SK-N-SH treated with all-trans-retinoic acid at 6 μM for 48 hours (cell line): ENCODE data around the gene SCP2D1.

Experiments
- ATAC-seq: fragments of 200-7000 bp; cut with Tn5 transposase; 3 replicates; pipeline ENCODE4 v1.9.1; 2020; ENCODE audit warnings: mild to moderate bottlenecking, moderate library complexity
- ARNTL ChIP-seq: fragments of 450-650 bp; formaldehyde crosslinking; IDR thresholded peaks from 2 replicates; pipeline ENCODE4 v1.5.0; 2020; ENCODE audit warnings: low read depth, mild to moderate bottlenecking, moderate library complexity, borderline replicate concordance
- BACH2 ChIP-seq: fragments of 250-450 bp; sonication (Bioruptor Pico); IDR thresholded peaks from 2 replicates; pipeline ENCODE4 v1.9.0; 2021; ENCODE audit warnings: mild to moderate bottlenecking, borderline replicate concordance
- ESRRG ChIP-seq: fragments of 250-450 bp; sonication (Bioruptor Pico); IDR thresholded peaks from 2 replicates; pipeline ENCODE4 v1.6.1; 2021; ENCODE audit warnings: mild to moderate bottlenecking
- GLIS3 ChIP-seq: fragments of 250-450 bp; sonication (Bioruptor Pico); IDR thresholded peaks from 2 replicates; pipeline ENCODE4 v1.5.0; 2020; ENCODE audit warnings: mild to moderate bottlenecking, moderate library complexity
- ISL1 ChIP-seq: fragments of 250-450 bp; sonication (Bioruptor Pico); IDR thresholded peaks from 2 replicates; pipeline ENCODE4 v2.1.2; 2022; ENCODE audit warnings: mild to moderate bottlenecking, moderate library complexity
- OSR1 ChIP-seq: fragments of 250-450 bp; sonication (Bioruptor Pico); IDR thresholded peaks from 2 replicates; pipeline ENCODE4 v1.8.0; 2022; ENCODE audit warnings: moderate library complexity, mild to moderate bottlenecking, inconsistent platforms
- RARB ChIP-seq: fragments of 250-450 bp; sonication (Bioruptor Pico); IDR thresholded peaks from 2 replicates; pipeline ENCODE4 v1.8.0; 2021; ENCODE audit warnings: mild to moderate bottlenecking, moderate library complexity
- TCF4 ChIP-seq: fragments of 250-450 bp; sonication (Bioruptor Pico); IDR thresholded peaks from 2 replicates; pipeline ENCODE4 v1.8.0; 2021; ENCODE audit warnings: mild to moderate bottlenecking, moderate library complexity, borderline replicate concordance
- TOX ChIP-seq: fragments of 250-450 bp; sonication (Bioruptor Pico); IDR thresholded peaks from 2 replicates; pipeline ENCODE4 v1.8.0; 2021; ENCODE audit warnings: mild to moderate bottlenecking, moderate library complexity, borderline replicate concordance
- ZC3H10 ChIP-seq: fragments of 250-450 bp; sonication (Bioruptor Pico); IDR thresholded peaks from 2 replicates; pipeline ENCODE4 v1.5.1; 2021; ENCODE audit warnings: mild to moderate bottlenecking, moderate library complexity
- ZFP3 ChIP-seq: fragments of 250-450 bp; sonication (Bioruptor Pico); IDR thresholded peaks from 2 replicates; pipeline ENCODE4 v1.5.0; 2020; ENCODE audit warnings: mild to moderate bottlenecking, moderate library complexity
- ZFP30 ChIP-seq: fragments of 450-650 bp; formaldehyde crosslinking; IDR thresholded peaks from 2 replicates; pipeline ENCODE4 v1.5.0; 2022; ENCODE audit warnings: mild to moderate bottlenecking, moderate library complexity
- ZNF565 ChIP-seq: fragments of 450-650 bp; formaldehyde crosslinking; conservative IDR thresholded peaks from 2 replicates; pipeline ENCODE4 v1.5.0; 2020; ENCODE audit warnings: low read depth, mild to moderate bottlenecking, moderate library complexity
- ZNF70 ChIP-seq: fragments of 450-650 bp; formaldehyde crosslinking; IDR thresholded peaks from 2 replicates; pipeline ENCODE4 v1.5.0; 2020; ENCODE audit warnings: mild to moderate bottlenecking, moderate library complexity
- ZNF8 ChIP-seq: fragments of 450-650 bp; formaldehyde crosslinking; IDR thresholded peaks from 2 replicates; pipeline ENCODE4 v1.5.0; 2020; ENCODE audit warnings: mild to moderate bottlenecking, moderate library complexity
- TF ChIP-seq, protein P1 (sequence below): fragments of 250-450 bp; sonication (Bioruptor Pico); IDR thresholded peaks from 2 replicates; pipeline ENCODE4 v1.5.0; 2020; ENCODE audit warnings: mild to moderate bottlenecking, moderate library complexity
- TF ChIP-seq, protein P2 (sequence below): fragments of 250-450 bp; sonication (Bioruptor Pico); IDR thresholded peaks from 2 replicates; pipeline ENCODE4 v1.8.0; 2021; ENCODE audit warnings: low read depth, mild to moderate bottlenecking, moderate library complexity, borderline replicate concordance
- TF ChIP-seq, protein P3 (sequence below): fragments of 250-450 bp; sonication (Bioruptor Pico); IDR thresholded peaks from 2 replicates; pipeline ENCODE4 v1.5.1; 2021; ENCODE audit warnings: mild to moderate bottlenecking, moderate library complexity
- TF ChIP-seq, protein P4 (sequence below): fragments of 250-450 bp; sonication (Bioruptor Pico); IDR thresholded peaks from 2 replicates; pipeline ENCODE4 v1.5.1; 2020; ENCODE audit warnings: low read depth, mild to moderate bottlenecking, moderate library complexity
- TF ChIP-seq, protein P5 (sequence below): fragments of 250-450 bp; sonication (Bioruptor Pico); IDR thresholded peaks from 2 replicates; pipeline ENCODE4 v1.8.0; 2020; ENCODE audit warnings: mild to moderate bottlenecking, moderate library complexity, borderline replicate concordance

SCP2D1 gene

DNA sequence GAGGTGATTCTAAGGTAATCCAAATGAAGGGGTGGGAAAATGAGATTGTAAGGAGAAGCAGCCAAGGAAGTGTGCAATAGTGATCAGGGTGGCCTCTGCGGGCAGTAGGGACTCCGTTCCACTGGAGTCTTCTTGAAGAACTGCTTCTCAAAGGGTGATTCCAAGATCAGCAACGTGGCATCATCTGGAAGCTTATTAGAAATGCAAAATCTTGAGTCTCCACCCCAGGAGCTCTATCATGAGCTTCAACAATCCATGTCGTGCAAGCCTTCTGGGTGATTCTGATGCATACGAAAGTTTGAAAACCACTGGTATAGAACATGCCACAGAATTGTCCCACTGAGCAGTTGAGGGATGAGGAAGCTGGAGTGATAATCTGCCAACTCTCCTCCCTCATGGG is 31.4 kb downstream of the SCP2D1 start:
- TF ChIP-seq BACH2 (CRISPR knock-in tag): no peak
- TF ChIP-seq TOX (CRISPR knock-in tag): no peak
- TF ChIP-seq, protein P1, sequence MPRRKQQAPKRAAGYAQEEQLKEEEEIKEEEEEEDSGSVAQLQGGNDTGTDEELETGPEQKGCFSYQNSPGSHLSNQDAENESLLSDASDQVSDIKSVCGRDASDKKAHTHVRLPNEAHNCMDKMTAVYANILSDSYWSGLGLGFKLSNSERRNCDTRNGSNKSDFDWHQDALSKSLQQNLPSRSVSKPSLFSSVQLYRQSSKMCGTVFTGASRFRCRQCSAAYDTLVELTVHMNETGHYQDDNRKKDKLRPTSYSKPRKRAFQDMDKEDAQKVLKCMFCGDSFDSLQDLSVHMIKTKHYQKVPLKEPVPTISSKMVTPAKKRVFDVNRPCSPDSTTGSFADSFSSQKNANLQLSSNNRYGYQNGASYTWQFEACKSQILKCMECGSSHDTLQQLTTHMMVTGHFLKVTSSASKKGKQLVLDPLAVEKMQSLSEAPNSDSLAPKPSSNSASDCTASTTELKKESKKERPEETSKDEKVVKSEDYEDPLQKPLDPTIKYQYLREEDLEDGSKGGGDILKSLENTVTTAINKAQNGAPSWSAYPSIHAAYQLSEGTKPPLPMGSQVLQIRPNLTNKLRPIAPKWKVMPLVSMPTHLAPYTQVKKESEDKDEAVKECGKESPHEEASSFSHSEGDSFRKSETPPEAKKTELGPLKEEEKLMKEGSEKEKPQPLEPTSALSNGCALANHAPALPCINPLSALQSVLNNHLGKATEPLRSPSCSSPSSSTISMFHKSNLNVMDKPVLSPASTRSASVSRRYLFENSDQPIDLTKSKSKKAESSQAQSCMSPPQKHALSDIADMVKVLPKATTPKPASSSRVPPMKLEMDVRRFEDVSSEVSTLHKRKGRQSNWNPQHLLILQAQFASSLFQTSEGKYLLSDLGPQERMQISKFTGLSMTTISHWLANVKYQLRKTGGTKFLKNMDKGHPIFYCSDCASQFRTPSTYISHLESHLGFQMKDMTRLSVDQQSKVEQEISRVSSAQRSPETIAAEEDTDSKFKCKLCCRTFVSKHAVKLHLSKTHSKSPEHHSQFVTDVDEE (CRISPR knock-in tag): no peak
- ATAC-seq: no peak

DNA sequence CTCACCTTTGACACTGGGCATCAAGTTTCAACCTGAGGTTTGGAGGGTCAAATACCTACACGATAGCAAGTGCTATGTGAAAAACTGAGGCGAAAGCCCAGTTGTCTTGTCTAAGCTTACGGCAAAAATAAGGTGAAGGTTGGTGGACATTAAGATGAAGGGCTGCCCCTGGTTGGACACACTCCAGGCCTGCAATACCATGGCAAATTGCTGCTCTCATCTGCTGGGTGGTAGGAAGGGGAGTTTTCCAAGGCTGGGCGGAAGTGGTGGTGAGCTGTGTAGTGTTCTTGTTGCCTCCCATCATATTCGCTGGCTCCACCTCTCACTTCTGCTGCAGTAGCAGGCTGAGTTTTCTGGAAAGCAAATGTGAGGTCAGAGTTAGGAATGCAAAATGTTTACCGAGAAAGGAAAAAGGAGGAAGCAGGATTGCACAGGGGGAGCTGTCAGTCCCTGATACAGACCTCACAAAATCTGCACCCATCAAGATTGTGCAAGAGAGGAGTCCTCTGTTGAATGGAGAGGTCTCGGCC is 33.7 kb downstream of the SCP2D1 start:
- ATAC-seq: no peak
- TF ChIP-seq, protein P2, sequence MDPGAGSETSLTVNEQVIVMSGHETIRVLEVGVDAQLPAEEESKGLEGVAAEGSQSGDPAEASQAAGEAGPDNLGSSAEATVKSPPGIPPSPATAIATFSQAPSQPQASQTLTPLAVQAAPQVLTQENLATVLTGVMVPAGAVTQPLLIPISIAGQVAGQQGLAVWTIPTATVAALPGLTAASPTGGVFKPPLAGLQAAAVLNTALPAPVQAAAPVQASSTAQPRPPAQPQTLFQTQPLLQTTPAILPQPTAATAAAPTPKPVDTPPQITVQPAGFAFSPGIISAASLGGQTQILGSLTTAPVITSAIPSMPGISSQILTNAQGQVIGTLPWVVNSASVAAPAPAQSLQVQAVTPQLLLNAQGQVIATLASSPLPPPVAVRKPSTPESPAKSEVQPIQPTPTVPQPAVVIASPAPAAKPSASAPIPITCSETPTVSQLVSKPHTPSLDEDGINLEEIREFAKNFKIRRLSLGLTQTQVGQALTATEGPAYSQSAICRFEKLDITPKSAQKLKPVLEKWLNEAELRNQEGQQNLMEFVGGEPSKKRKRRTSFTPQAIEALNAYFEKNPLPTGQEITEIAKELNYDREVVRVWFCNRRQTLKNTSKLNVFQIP: no peak
- TF ChIP-seq, protein P1 (CRISPR knock-in tag): no peak
- TF ChIP-seq ESRRG (CRISPR knock-in tag): no peak
- TF ChIP-seq OSR1 (CRISPR knock-in tag): no peak
- TF ChIP-seq, protein P3, sequence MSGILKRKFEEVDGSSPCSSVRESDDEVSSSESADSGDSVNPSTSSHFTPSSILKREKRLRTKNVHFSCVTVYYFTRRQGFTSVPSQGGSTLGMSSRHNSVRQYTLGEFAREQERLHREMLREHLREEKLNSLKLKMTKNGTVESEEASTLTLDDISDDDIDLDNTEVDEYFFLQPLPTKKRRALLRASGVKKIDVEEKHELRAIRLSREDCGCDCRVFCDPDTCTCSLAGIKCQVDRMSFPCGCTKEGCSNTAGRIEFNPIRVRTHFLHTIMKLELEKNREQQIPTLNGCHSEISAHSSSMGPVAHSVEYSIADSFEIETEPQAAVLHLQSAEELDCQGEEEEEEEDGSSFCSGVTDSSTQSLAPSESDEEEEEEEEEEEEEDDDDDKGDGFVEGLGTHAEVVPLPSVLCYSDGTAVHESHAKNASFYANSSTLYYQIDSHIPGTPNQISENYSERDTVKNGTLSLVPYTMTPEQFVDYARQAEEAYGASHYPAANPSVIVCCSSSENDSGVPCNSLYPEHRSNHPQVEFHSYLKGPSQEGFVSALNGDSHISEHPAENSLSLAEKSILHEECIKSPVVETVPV (CRISPR knock-in tag): no peak
- TF ChIP-seq TOX (CRISPR knock-in tag): no peak
- TF ChIP-seq ZNF565: no peak
- no peak for TF ChIP-seq ARNTL
- TF ChIP-seq, protein P4, sequence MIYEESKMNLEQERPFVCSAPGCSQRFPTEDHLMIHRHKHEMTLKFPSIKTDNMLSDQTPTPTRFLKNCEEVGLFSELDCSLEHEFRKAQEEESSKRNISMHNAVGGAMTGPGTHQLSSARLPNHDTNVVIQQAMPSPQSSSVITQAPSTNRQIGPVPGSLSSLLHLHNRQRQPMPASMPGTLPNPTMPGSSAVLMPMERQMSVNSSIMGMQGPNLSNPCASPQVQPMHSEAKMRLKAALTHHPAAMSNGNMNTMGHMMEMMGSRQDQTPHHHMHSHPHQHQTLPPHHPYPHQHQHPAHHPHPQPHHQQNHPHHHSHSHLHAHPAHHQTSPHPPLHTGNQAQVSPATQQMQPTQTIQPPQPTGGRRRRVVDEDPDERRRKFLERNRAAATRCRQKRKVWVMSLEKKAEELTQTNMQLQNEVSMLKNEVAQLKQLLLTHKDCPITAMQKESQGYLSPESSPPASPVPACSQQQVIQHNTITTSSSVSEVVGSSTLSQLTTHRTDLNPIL (CRISPR knock-in tag): no peak
- TF ChIP-seq TCF4: no peak
- TF ChIP-seq GLIS3 (CRISPR knock-in tag): no peak
- TF ChIP-seq ZFP30 (CRISPR knock-in tag): no peak
- TF ChIP-seq ZNF70: no peak
- TF ChIP-seq, protein P5, sequence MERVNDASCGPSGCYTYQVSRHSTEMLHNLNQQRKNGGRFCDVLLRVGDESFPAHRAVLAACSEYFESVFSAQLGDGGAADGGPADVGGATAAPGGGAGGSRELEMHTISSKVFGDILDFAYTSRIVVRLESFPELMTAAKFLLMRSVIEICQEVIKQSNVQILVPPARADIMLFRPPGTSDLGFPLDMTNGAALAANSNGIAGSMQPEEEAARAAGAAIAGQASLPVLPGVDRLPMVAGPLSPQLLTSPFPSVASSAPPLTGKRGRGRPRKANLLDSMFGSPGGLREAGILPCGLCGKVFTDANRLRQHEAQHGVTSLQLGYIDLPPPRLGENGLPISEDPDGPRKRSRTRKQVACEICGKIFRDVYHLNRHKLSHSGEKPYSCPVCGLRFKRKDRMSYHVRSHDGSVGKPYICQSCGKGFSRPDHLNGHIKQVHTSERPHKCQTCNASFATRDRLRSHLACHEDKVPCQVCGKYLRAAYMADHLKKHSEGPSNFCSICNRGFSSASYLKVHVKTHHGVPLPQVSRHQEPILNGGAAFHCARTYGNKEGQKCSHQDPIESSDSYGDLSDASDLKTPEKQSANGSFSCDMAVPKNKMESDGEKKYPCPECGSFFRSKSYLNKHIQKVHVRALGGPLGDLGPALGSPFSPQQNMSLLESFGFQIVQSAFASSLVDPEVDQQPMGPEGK (CRISPR knock-in tag): no peak
- TF ChIP-seq ZNF8 (CRISPR knock-in tag): no peak
- TF ChIP-seq ZFP3 (CRISPR knock-in tag): no peak

DNA sequence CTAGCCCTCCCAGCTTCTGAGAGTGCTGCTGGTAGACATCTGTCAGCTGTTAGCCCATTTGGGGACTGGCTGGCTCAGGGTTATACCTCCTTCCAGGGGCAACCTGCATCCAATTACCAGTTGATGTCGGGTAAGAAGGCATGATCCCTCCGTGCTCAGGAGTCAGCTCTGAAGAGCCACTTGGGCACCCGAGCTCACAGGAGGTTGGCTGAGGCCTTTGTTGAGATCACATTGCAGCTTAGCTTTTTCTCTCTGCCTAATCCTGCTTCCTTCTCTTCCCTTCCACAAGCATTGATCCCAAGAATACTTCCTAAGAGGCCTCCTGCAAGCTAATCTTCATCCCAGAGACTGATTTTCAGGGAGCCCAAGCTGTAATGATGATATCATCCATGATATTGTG is 35.5 kb downstream of the SCP2D1 start:
- no peak for ATAC-seq
- TF ChIP-seq ZC3H10 (CRISPR knock-in tag) (no peak), ZNF8 (CRISPR knock-in tag) (no peak), OSR1 (CRISPR knock-in tag) (no peak), RARB (CRISPR knock-in tag) (no peak), ZNF565 (no peak), ESRRG (CRISPR knock-in tag) (no peak), ARNTL (no peak), TCF4 (no peak), ISL1 (CRISPR knock-in tag) (no peak)
- TF ChIP-seq, protein P1 (CRISPR knock-in tag): no peak
- TF ChIP-seq, protein P5 (CRISPR knock-in tag): no peak
